Memory B cell (primary cell): ENCODE measurements around the gene IGSF21.

ENCODE experiments used
- ATAC-seq: fragments of 150-1000 bp; cut with Tn5 transposase; 2 replicates; pipeline ENCODE4 v1.10.0; 2021; ENCODE audit warnings: low read depth, mild to moderate bottlenecking, moderate library complexity
- DNase-seq, 2 donors: peaks; one replicate each; pipeline ENCODE4 v3.0.0; 2022; ENCODE audit warnings: low spot score in 2 of 2
- H3K27ac Mint-ChIP-seq: one replicate; pipeline ENCODE4 v1.8.0; 2022; ENCODE audit warnings: mild to moderate bottlenecking, moderate library complexity, mixed read lengths
- H3K27me3 Mint-ChIP-seq: one replicate; pipeline ENCODE4 v1.8.0; 2022; ENCODE audit warnings: mixed read lengths
- H3K36me3 Mint-ChIP-seq: one replicate; pipeline ENCODE4 v1.8.0; 2022; ENCODE audit warnings: mild to moderate bottlenecking, mixed read lengths
- H3K4me1 Mint-ChIP-seq: one replicate; pipeline ENCODE4 v1.8.0; 2022; ENCODE audit warnings: mixed read lengths
- H3K4me3 Mint-ChIP-seq: one replicate; pipeline ENCODE4 v1.8.0; 2022; ENCODE audit warnings: mild to moderate bottlenecking, moderate library complexity, mixed read lengths
- H3K9me3 Mint-ChIP-seq: one replicate; pipeline ENCODE4 v1.8.0; 2022; ENCODE audit warnings: mixed read lengths

IGSF21 gene

DNA sequence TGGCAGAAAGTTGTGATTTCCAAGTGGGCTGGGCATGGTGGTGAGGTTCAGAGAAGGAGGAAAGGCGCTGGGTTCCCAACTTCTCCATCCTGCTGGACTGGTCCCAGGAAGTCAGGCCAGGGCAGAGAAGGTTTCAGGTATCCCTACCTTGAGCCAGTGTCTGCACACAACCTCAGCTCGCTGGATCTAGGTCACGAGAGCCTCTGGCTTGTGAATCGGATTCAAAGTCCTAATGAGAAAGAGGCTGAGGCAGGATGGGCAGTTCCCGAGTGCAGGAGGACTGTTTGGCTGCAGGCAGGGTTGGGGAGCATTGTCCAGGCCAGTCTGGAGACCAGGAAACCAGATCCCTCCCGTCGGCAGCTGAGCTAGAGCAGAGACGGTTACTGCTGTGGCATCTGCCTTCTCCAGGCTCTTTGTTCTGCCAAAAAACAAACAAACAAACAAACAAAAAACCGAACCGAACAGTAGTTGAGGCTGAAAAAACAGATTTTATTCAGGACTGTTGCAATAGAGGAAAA lies 19.5 kb upstream of the IGSF21 start:
- peaks cover 14% of the 10 kb centered on the region for H3K27me3 Mint-ChIP-seq
- H3K4me3 Mint-ChIP-seq: no peak overlapping the region
- H3K9me3 Mint-ChIP-seq: no peaks in the 10 kb centered on the region
- no peak for ATAC-seq
- no peaks in the 10 kb centered on the region for H3K36me3 Mint-ChIP-seq
- H3K4me1 Mint-ChIP-seq: no peaks in the 10 kb centered on the region
- H3K27ac Mint-ChIP-seq: no peak overlapping the region
- no peak for DNase-seq

DNA sequence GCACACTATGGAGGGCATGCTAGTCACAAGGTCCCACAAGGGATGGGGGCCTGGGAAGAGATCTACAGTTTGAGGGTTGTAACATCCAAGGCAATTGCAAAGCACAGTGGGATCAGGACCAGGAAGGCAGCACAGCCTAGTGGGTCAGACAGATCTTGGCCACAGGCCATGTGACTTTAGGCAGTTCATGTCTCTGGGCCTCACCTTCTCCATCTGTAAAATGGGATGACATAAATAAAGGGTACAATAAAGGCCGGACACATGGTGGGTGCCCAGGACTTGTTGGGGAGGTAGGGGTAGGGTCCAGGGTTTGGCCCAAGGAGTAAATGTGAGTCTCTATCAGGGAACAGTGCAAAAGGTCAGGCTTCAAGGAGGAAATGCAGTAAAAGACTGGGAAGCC lies 18.1 kb upstream of the IGSF21 start:
- Mint-ChIP-seq H3K4me1 (no peaks in the 10 kb centered on the region), H3K27ac (no peak overlapping the region), H3K9me3 (no peaks in the 10 kb centered on the region), H3K27me3 (peaks cover 16% of the 10 kb centered on the region), H3K4me3 (no peak overlapping the region), H3K36me3 (no peaks in the 10 kb centered on the region)
- DNase-seq: no peak
- no peak for ATAC-seq

- H3K36me3 Mint-ChIP-seq: no peaks in the 10 kb centered on the region
- H3K27ac Mint-ChIP-seq: no peak overlapping the region
- peaks cover 16% of the 10 kb centered on the region for H3K27me3 Mint-ChIP-seq
- H3K4me1 Mint-ChIP-seq: no peaks in the 10 kb centered on the region
- DNase-seq (no peak), ATAC-seq (no peak)
- no peaks in the 10 kb centered on the region for H3K9me3 Mint-ChIP-seq
- no peak overlapping the region for H3K4me3 Mint-ChIP-seq
Measured at GRCh38 chr1:18090636-18091035, 17.0 kb upstream of the IGSF21 start.

DNA sequence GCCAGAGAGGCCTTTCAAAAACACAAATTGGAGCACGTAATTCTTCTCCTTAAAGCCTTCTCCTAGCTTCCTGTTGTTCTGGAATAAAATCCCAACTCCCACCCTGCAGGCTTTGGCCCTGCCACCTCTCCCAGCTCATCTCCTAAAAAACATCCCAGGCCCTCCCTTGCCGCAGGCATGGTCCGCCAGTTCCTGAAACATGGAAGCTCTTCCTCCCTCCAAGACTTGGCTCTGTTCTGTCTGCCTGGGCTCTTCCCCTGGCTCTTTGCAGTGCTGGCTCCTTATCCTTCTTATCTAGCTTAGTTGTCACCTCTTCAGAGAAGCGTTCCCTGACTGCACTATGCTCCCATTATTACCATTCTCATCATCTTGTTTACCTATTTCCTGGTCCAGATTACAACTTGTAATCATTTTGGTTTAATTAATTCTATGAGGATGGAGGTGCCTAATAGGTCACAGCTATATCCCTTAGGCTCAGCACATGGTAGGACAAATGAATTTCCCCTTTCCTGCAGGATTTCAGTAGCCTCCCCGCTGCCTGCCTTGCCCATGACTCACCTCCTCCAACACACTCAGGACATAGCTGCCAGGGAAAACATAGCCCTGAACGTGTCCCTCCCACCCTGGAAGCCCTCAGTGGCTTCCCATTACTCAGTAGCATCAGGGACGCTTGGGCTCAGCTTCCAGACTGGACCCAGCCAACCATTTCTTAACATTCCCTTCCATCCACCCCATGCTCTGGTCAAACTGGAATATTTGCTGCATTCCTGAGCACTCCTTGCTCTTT lies 15.7 kb upstream of the IGSF21 start:
- no peak overlapping the region for H3K27ac Mint-ChIP-seq
- H3K27me3 Mint-ChIP-seq: peaks cover 16% of the 10 kb centered on the region
- H3K9me3 Mint-ChIP-seq: no peaks in the 10 kb centered on the region
- DNase-seq: no peak
- ATAC-seq: no peak
- no peaks in the 10 kb centered on the region for H3K4me1 Mint-ChIP-seq
- H3K36me3 Mint-ChIP-seq: no peaks in the 10 kb centered on the region
- no peak overlapping the region for H3K4me3 Mint-ChIP-seq

DNA sequence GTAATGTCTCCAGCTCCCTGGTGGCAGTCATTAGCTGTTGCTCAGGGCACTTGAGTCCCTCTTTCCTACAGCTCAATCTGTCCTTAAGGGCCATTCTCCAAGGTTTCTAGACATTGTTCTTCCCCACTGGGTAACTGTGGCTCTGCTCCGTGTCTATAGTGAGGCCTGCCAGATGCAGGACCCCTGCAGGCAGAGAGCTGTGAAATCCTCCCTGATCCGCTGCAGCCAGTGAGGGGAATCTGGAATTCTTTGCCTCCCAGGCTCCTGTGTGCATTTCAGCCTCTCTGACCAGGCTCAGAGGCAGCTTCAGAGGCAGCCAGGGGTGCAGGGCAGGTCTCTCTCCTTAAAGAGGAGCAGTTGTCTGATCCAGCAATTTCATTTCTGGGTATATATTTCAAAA lies 14.4 kb upstream of the IGSF21 start:
- DNase-seq: no peak
- no peak for ATAC-seq
- Mint-ChIP-seq H3K4me1 (no peaks in the 10 kb centered on the region), H3K9me3 (no peaks in the 10 kb centered on the region), H3K27ac (no peak overlapping the region), H3K27me3 (peaks cover 20% of the 10 kb centered on the region), H3K4me3 (no peak overlapping the region), H3K36me3 (no peaks in the 10 kb centered on the region)

DNA sequence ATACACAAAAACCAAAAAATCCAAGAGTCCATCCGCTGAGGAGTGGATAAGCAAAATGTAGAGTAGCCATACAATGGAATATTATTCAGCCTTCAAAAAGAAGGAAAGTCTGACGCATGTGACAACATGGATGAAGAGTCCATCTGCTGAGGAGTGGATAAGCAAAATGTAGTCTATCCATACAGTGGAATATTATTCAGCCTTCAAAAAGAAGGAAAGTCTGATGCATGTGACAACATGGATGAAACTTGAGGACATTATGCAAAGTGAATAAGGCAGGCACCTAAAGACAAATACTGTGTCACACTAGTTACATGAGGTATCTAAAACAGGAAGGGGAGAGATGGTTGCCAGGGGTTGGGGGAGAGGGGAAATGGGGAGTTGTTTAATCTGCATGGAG lies 14.0 kb upstream of the IGSF21 start:
- no peak for ATAC-seq
- peaks cover 20% of the 10 kb centered on the region for H3K27me3 Mint-ChIP-seq

GRCh38 chr1:18094096-18094495 lies 13.5 kb upstream of the IGSF21 start:
- DNase-seq: no peak
- Mint-ChIP-seq H3K4me1 (no peaks in the 10 kb centered on the region), H3K36me3 (no peaks in the 10 kb centered on the region), H3K27me3 (peaks cover 19% of the 10 kb centered on the region), H3K9me3 (no peaks in the 10 kb centered on the region), H3K27ac (no peak overlapping the region), H3K4me3 (no peak overlapping the region)
- ATAC-seq: no peak

More for the DNA sequence above, 14.0 kb upstream of the IGSF21 start:
- H3K9me3 Mint-ChIP-seq: no peaks in the 10 kb centered on the region
- no peaks in the 10 kb centered on the region for H3K36me3 Mint-ChIP-seq
- H3K4me3 Mint-ChIP-seq: no peak overlapping the region
- no peak for DNase-seq
- H3K4me1 Mint-ChIP-seq: no peaks in the 10 kb centered on the region
- no peak overlapping the region for H3K27ac Mint-ChIP-seq

GRCh38 chr1:18097206-18097605 lies 10.4 kb upstream of the IGSF21 start:
- H3K4me1 Mint-ChIP-seq: no peaks in the 10 kb centered on the region
- ATAC-seq (no peak), DNase-seq (no peak)
- no peaks in the 10 kb centered on the region for H3K36me3 Mint-ChIP-seq
- H3K27me3 Mint-ChIP-seq: peaks cover 27% of the 10 kb centered on the region
- no peak overlapping the region for H3K27ac Mint-ChIP-seq
- no peak overlapping the region for H3K4me3 Mint-ChIP-seq
- no peaks in the 10 kb centered on the region for H3K9me3 Mint-ChIP-seq

DNA sequence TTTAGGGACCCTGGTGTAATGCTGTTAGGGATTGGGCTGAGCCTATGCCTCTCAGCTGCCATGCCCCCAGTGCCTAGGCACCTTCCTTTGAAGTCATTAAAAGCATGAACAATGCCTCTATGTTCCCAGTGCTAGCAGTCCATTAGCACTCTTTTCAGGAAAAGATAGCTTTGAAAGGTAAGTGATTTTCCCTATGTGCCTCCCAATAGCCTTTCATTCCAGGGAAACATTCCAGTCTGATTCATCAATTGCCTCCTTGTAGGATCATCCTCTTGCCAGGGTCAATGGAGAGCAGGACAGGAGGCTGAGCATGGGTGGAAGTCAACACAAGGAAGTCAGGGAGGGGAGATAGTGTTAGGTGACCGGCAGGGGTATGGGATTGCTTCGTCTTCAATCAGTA lies 8.6 kb upstream of the IGSF21 start:
- H3K27me3 Mint-ChIP-seq: peaks cover 26% of the 10 kb centered on the region
- H3K27ac Mint-ChIP-seq: no peak overlapping the region
- ATAC-seq (no peak), DNase-seq (no peak)
- no peak overlapping the region for H3K4me3 Mint-ChIP-seq
- H3K4me1 Mint-ChIP-seq: peaks cover 4% of the 10 kb centered on the region
- H3K9me3 Mint-ChIP-seq: no peaks in the 10 kb centered on the region
- no peaks in the 10 kb centered on the region for H3K36me3 Mint-ChIP-seq

GRCh38 chr1:18100060-18100459 lies 7.5 kb upstream of the IGSF21 start:
- no peak overlapping the region for H3K27ac Mint-ChIP-seq
- no peaks in the 10 kb centered on the region for H3K36me3 Mint-ChIP-seq
- ATAC-seq: no peak
- no peak overlapping the region for H3K4me3 Mint-ChIP-seq
- H3K4me1 Mint-ChIP-seq: peaks cover 4% of the 10 kb centered on the region
- H3K27me3 Mint-ChIP-seq: peaks cover 28% of the 10 kb centered on the region
- H3K9me3 Mint-ChIP-seq: no peaks in the 10 kb centered on the region
- no peak for DNase-seq

DNA sequence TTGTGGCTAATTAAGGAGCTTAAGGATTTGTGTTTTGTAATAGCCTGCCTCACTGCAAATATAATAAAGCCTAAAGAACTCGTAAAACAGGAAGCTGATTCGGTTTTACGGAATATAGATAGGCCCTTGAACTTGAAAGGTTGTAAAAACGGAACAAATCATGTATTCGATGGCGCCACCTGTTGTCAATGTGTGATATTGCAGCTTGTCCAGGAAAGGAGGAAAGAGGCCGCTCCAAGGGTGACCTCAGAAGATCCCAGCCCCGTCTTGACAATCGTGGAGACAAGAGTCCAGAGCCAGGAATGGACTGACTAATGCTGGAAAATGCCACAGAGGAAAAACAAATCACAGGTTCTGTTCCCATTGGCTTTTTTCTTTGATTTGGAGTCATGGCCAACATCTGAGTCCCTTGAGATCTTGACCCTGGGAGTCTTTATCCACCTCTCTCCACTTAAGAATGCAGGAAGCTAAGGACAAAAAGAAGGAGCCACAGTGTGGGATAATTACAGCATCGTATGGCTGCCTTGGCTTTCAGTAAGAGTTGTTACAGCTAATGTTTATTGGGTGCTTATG lies 7.0 kb upstream of the IGSF21 start:
- ATAC-seq (peak; percentile 26), DNase-seq (peak; percentile 38 to 51)
- H3K4me3 Mint-ChIP-seq: no peak overlapping the region
- H3K27me3 Mint-ChIP-seq: peaks cover 28% of the 10 kb centered on the region
- no peaks in the 10 kb centered on the region for H3K9me3 Mint-ChIP-seq
- H3K27ac Mint-ChIP-seq: no peak overlapping the region
- H3K36me3 Mint-ChIP-seq: no peaks in the 10 kb centered on the region
- peaks cover 4% of the 10 kb centered on the region for H3K4me1 Mint-ChIP-seq

GRCh38 chr1:18101508-18101907 lies 6.1 kb upstream of the IGSF21 start:
- Mint-ChIP-seq H3K27me3 (peaks cover 29% of the 10 kb centered on the region), H3K4me1 (peaks cover 4% of the 10 kb centered on the region), H3K27ac (no peak overlapping the region), H3K36me3 (no peaks in the 10 kb centered on the region), H3K9me3 (no peaks in the 10 kb centered on the region), H3K4me3 (no peak overlapping the region)
- ATAC-seq: no peak
- no peak for DNase-seq

DNA sequence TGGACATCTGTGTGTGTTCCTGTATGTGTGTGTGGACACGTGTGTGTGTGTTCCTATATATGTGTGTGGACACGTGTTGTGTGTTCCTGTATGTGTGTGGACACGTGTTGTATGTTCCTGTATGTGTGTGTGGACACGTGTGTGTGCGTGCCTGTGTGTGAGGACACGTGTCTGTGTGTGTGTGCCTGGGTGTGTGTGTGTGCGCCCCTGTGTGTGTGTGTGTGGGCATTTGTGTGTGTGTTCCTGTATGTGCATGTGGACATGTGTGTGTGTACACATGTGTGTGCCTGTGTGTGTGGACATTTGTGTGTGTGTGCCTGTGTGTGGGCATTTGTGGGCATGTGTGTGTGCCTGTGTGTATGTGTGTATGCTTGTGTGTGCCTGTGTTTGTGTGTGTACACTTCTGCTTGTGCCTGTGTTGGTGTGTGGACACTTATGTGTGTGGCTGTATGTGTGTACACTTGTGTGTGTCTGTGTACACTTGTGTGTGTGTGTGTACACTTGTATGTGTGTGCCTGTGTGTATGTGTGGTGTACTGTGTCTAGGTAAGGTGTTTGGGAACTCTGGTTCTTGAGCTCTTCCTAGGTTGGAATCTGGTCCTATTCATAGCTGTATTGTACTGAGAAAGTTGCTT lies 3.7 kb upstream of the IGSF21 start:
- Mint-ChIP-seq H3K4me1 (peaks cover 9% of the 10 kb centered on the region), H3K27me3 (peaks cover 34% of the 10 kb centered on the region), H3K27ac (no peak overlapping the region), H3K9me3 (no peaks in the 10 kb centered on the region), H3K4me3 (no peak overlapping the region), H3K36me3 (no peaks in the 10 kb centered on the region)
- no peak for ATAC-seq
- DNase-seq: no peak

GRCh38 chr1:18104546-18105100 lies 3.0 kb upstream of the IGSF21 start:
- ATAC-seq (no peak), DNase-seq (no peak)
- no peaks in the 10 kb centered on the region for H3K9me3 Mint-ChIP-seq
- no peaks in the 10 kb centered on the region for H3K36me3 Mint-ChIP-seq
- peaks cover 31% of the 10 kb centered on the region for H3K27me3 Mint-ChIP-seq
- no peak overlapping the region for H3K4me3 Mint-ChIP-seq
- no peak overlapping the region for H3K27ac Mint-ChIP-seq
- H3K4me1 Mint-ChIP-seq: peaks cover 9% of the 10 kb centered on the region
